ENCODE data around the gene FMO5.

- TF ChIP-seq YY1 (IDR thresholded peaks at IDR 0.05; ENCODE audit: insufficient read depth, insufficient read length) = no peak
- TF ChIP-seq ZNF274 (IDR thresholded peaks at IDR 0.05; ENCODE audit: low read depth, low read length) = no peak
Observed at GRCh38 chr1:147243228-147243685, 18.1 kb upstream of the FMO5 start.
